KMS-11 (cell line): Measurements from ENCODE around the gene SLC2A9.

Source experiments
- H2AFZ ChIP-seq: fragments of 200-600 bp; sonication (generic); 2 replicates; pipeline ENCODE4 v1.6.1; 2016; ENCODE audit warnings: antibody characterized with exemption, mixed run types, low read depth
- H3K27ac ChIP-seq: fragments of 200-600 bp; sonication (generic); 2 replicates; pipeline ENCODE4 v1.6.1; 2016; ENCODE audit warnings: mild to moderate bottlenecking, mixed run types
- H3K27me3 ChIP-seq: fragments of 200-600 bp; sonication (generic); 2 replicates; pipeline ENCODE4 v1.6.1; 2017; ENCODE audit warnings: mild to moderate bottlenecking, low read depth, mixed run types, moderate library complexity; ENCODE audit not compliant: insufficient read depth
- H3K36me3 ChIP-seq: fragments of 200-600 bp; sonication (generic); 2 replicates; pipeline ENCODE4 v1.6.1; 2017; ENCODE audit warnings: mild to moderate bottlenecking, mixed run types; ENCODE audit not compliant: insufficient read depth
- H3K4me1 ChIP-seq: fragments of 200-600 bp; sonication (generic); 2 replicates; pipeline ENCODE4 v1.6.1; 2016; ENCODE audit warnings: mild to moderate bottlenecking, low read depth, mixed run types; ENCODE audit not compliant: poor library complexity, severe bottlenecking
- H3K4me2 ChIP-seq: fragments of 200-600 bp; sonication (generic); 2 replicates; pipeline ENCODE4 v1.7.0; 2016; ENCODE audit warnings: mild to moderate bottlenecking, mixed run types
- H3K4me3 ChIP-seq: fragments of 200-600 bp; sonication (generic); IDR thresholded peaks from 2 replicates; pipeline ENCODE4 v1.6.1; 2017; ENCODE audit warnings: low read depth, low read length, mixed read lengths; ENCODE audit not compliant: insufficient read depth
- H3K79me2 ChIP-seq: fragments of 200-600 bp; sonication (generic); 2 replicates; pipeline ENCODE4 v1.6.1; 2016; ENCODE audit warnings: low read depth, mixed run types; ENCODE audit not compliant: insufficient read depth
- H3K9ac ChIP-seq: fragments of 200-600 bp; sonication (generic); 2 replicates; pipeline ENCODE4 v1.6.1; 2016; ENCODE audit warnings: mild to moderate bottlenecking, mixed run types
- H4K20me1 ChIP-seq: fragments of 200-600 bp; sonication (generic); 2 replicates; pipeline ENCODE4 v1.6.1; 2016; ENCODE audit warnings: mild to moderate bottlenecking, mixed run types; ENCODE audit not compliant: insufficient read depth
- CTCF ChIP-seq: fragments of 200-600 bp; sonication (generic); conservative IDR thresholded peaks from 2 replicates; pipeline ENCODE4 v1.6.1; 2017; ENCODE audit warnings: low read depth, mild to moderate bottlenecking, antibody characterized with exemption, low read length, moderate library complexity, mixed read lengths

The SLC2A9 gene

GRCh38 chr4:9889306-9889705, 132.0 kb downstream of the SLC2A9 start:
- H2AFZ ChIP-seq, result no peak overlapping the region
- H3K79me2 ChIP-seq, result no peaks in the 10 kb centered on the region
- no peaks in the 10 kb centered on the region for H4K20me1 ChIP-seq
- H3K4me3 ChIP-seq, result no peak overlapping the region
- no peaks in the 10 kb centered on the region for H3K4me1 ChIP-seq
- H3K4me2 ChIP-seq, result no peak overlapping the region
- no peaks in the 10 kb centered on the region for H3K27me3 ChIP-seq
- no peak for TF ChIP-seq CTCF
- no peaks in the 10 kb centered on the region for H3K36me3 ChIP-seq
- no peak overlapping the region for H3K9ac ChIP-seq
- no peak overlapping the region for H3K27ac ChIP-seq

GRCh38 chr4:9885958-9886357, 135.3 kb downstream of the SLC2A9 start:
- Histone ChIP-seq H3K9ac (no peak overlapping the region), H3K27ac (no peak overlapping the region), H3K4me1 (no peaks in the 10 kb centered on the region), H3K27me3 (no peaks in the 10 kb centered on the region), H3K79me2 (no peaks in the 10 kb centered on the region), H3K36me3 (no peaks in the 10 kb centered on the region), H4K20me1 (no peaks in the 10 kb centered on the region), H3K4me3 (no peak overlapping the region), H2AFZ (no peak overlapping the region), H3K4me2 (no peak overlapping the region)
- no peak for TF ChIP-seq CTCF

- Histone ChIP-seq H3K27ac (no peak overlapping the region), H3K27me3 (no peaks in the 10 kb centered on the region), H2AFZ (no peak overlapping the region), H3K4me3 (no peak overlapping the region), H3K4me2 (no peak overlapping the region), H3K79me2 (no peaks in the 10 kb centered on the region), H4K20me1 (no peaks in the 10 kb centered on the region), H3K36me3 (no peaks in the 10 kb centered on the region), H3K9ac (no peak overlapping the region), H3K4me1 (no peaks in the 10 kb centered on the region)
- TF ChIP-seq CTCF, result no peak
Measured at GRCh38 chr4:9880406-9881197, 140.7 kb downstream of the SLC2A9 start.

- H3K9ac ChIP-seq, result no peak overlapping the region
- no peak for TF ChIP-seq CTCF
- H3K4me3 ChIP-seq, result no peak overlapping the region
- H3K27ac ChIP-seq, result no peak overlapping the region
- no peak overlapping the region for H3K4me2 ChIP-seq
- H3K79me2 ChIP-seq, result no peaks in the 10 kb centered on the region
- H3K27me3 ChIP-seq, result no peaks in the 10 kb centered on the region
- no peaks in the 10 kb centered on the region for H3K36me3 ChIP-seq
- no peaks in the 10 kb centered on the region for H3K4me1 ChIP-seq
- no peaks in the 10 kb centered on the region for H4K20me1 ChIP-seq
- H2AFZ ChIP-seq, result no peak overlapping the region
Measured at GRCh38 chr4:9877123-9877522, 144.2 kb downstream of the SLC2A9 start.
